C1 segment of cervical spinal cord (tissue), 14 donors: ENCODE measurements around the gene MED14.

Source experiments
- DNase-seq, 14 donors: peaks; one replicate each; lab custom pipeline; 2025; lab: John Stamatoyannopoulos, UW

The MED14 gene

GRCh38 chrX:40612511-40612910 lies 122.8 kb downstream of the MED14 start:
- no peak for DNase-seq

GRCh38 chrX:40607381-40607780 lies 128.0 kb downstream of the MED14 start:
- DNase-seq = no peak

- DNase-seq = no peak
Measured at GRCh38 chrX:40603446-40603845, 131.9 kb downstream of the MED14 start.
